DMS79 (cell line): ENCODE measurements around the gene IQSEC3.
A peak's percentile ranks its signal among the peaks of the same experiment; 100 is the strongest.

Experiments
- DNase-seq: peaks from one replicate; lab custom pipeline; 2025; lab: John Stamatoyannopoulos, UW

Gene IQSEC3

GRCh38 chr12:80681-81190 lies 14.2 kb downstream of the IQSEC3 start:
- no peak for DNase-seq

- no peak for DNase-seq
Measured at GRCh38 chr12:82740-83139, 16.2 kb downstream of the IQSEC3 start.

- peak; percentile 75 for DNase-seq
Measured at GRCh38 chr12:84056-84455, 17.5 kb downstream of the IQSEC3 start.

- DNase-seq = peak; percentile 18
Measured at GRCh38 chr12:85191-85666, 18.7 kb downstream of the IQSEC3 start.

GRCh38 chr12:87315-87714 lies 20.7 kb downstream of the IQSEC3 start:
- DNase-seq = no peak

- DNase-seq = no peak
Measured at GRCh38 chr12:87856-88255, 21.3 kb downstream of the IQSEC3 start.

- no peak for DNase-seq
Measured at GRCh38 chr12:89653-90052, 23.1 kb downstream of the IQSEC3 start.

- DNase-seq = no peak
Measured at GRCh38 chr12:91213-91612, 24.6 kb downstream of the IQSEC3 start.

- DNase-seq = no peak
Measured at GRCh38 chr12:93266-94005, 26.9 kb downstream of the IQSEC3 start.

- no peak for DNase-seq
Measured at GRCh38 chr12:96543-96942, 30.0 kb downstream of the IQSEC3 start.

- no peak for DNase-seq
Measured at GRCh38 chr12:98924-99352, 32.4 kb downstream of the IQSEC3 start.

GRCh38 chr12:99605-100004 lies 33.0 kb downstream of the IQSEC3 start:
- DNase-seq = no peak

- no peak for DNase-seq
Measured at GRCh38 chr12:101969-102878, 35.7 kb downstream of the IQSEC3 start.

- no peak for DNase-seq
Measured at GRCh38 chr12:102879-103168, 36.3 kb downstream of the IQSEC3 start.

- no peak for DNase-seq
Measured at GRCh38 chr12:103169-103981, 36.8 kb downstream of the IQSEC3 start.

GRCh38 chr12:104551-105081 lies 38.0 kb downstream of the IQSEC3 start:
- DNase-seq = peak; percentile 65

GRCh38 chr12:105696-106095 lies 39.1 kb downstream of the IQSEC3 start:
- no peak for DNase-seq

GRCh38 chr12:106118-106591 lies 39.6 kb downstream of the IQSEC3 start:
- no peak for DNase-seq

GRCh38 chr12:108594-108993 lies 42.0 kb downstream of the IQSEC3 start:
- DNase-seq = peak; percentile 38

GRCh38 chr12:109446-109845 lies 42.9 kb downstream of the IQSEC3 start:
- DNase-seq = no peak

- DNase-seq = no peak
Measured at GRCh38 chr12:109872-110271, 43.3 kb downstream of the IQSEC3 start.
